Karpas-422 (cell line): ENCODE results near the gene SAMD10. TPM values are rescaled to one million over a fixed set of nuclear protein-coding genes. Genes with fewer than 3 reads are reported as not detected.

Source experiments
- DNase-seq: peaks from one replicate; pipeline ENCODE4 v3.0.0-alpha.2; 2015
- H2AFZ ChIP-seq: fragments of 200-600 bp; sonication (generic); 2 replicates; pipeline ENCODE4 v1.6.1; 2014; ENCODE audit warnings: antibody characterized with exemption, low read length, mixed read lengths
- H3K27ac ChIP-seq: fragments of 200-600 bp; sonication (generic); 2 replicates; pipeline ENCODE4 v1.5.1; 2014; ENCODE audit warnings: mild to moderate bottlenecking, low read length, moderate library complexity
- H3K27me3 ChIP-seq: fragments of 200-600 bp; sonication (generic); 2 replicates; pipeline ENCODE4 v1.6.1; 2014; ENCODE audit warnings: low read length, mixed read lengths
- H3K36me3 ChIP-seq: fragments of 200-600 bp; sonication (generic); 2 replicates; pipeline ENCODE4 v1.6.1; 2014; ENCODE audit warnings: low read length, mixed read lengths; ENCODE audit not compliant: insufficient read depth
- H3K4me1 ChIP-seq: fragments of 200-600 bp; sonication (generic); 2 replicates; pipeline ENCODE4 v1.6.1; 2014; ENCODE audit warnings: mild to moderate bottlenecking, low read length, mixed read lengths
- H3K4me2 ChIP-seq: fragments of 200-600 bp; sonication (generic); 2 replicates; pipeline ENCODE4 v1.6.1; 2014; ENCODE audit warnings: low read length, low read depth, mild to moderate bottlenecking; ENCODE audit not compliant: poor library complexity, severe bottlenecking
- H3K4me3 ChIP-seq: fragments of 200-600 bp; sonication (generic); 2 replicates; pipeline ENCODE4 v1.5.1; 2014; ENCODE audit warnings: mild to moderate bottlenecking, antibody characterized with exemption, low read length, mixed read lengths
- H3K79me2 ChIP-seq: fragments of 200-600 bp; sonication (generic); 2 replicates; pipeline ENCODE4 v1.6.1; 2014; ENCODE audit warnings: mild to moderate bottlenecking, low read length, mixed read lengths
- H3K9ac ChIP-seq: fragments of 200-600 bp; sonication (generic); 2 replicates; pipeline ENCODE4 v1.6.0; 2014; ENCODE audit warnings: low read length
- H3K9me2 ChIP-seq: fragments of 200-600 bp; sonication (generic), shearing (Covaris generic); replicated peaks from 2 replicates; pipeline ENCODE4 v1.6.0; 2014; ENCODE audit warnings: mild to moderate bottlenecking, low read length, moderate library complexity; ENCODE audit not compliant: insufficient read depth
- H3K9me3 ChIP-seq: fragments of 300-700, 200-600 bp; sonication (generic); 2 replicates; pipeline ENCODE4 v1.6.1; 2014; ENCODE audit warnings: low read length, mixed read lengths
- H4K20me1 ChIP-seq: fragments of 200-600 bp; sonication (generic); 2 replicates; pipeline ENCODE4 v1.6.1; 2014; ENCODE audit warnings: mild to moderate bottlenecking, antibody characterized with exemption, low read length, low read depth; ENCODE audit not compliant: insufficient read depth
- total RNA-seq: library from RNA; depleted of rRNA; stranded (reverse); fragments of >200 nt; shearing (Covaris generic); gene quantifications from 2 replicates; pipeline ENCODE4 v1.2.3, GENCODE V29; 2014; ENCODE audit warnings: low replicate concordance; rRNA removed

The SAMD10 gene
- 11.7 and 13.0 TPM in 2 replicates for total RNA-seq

DNA sequence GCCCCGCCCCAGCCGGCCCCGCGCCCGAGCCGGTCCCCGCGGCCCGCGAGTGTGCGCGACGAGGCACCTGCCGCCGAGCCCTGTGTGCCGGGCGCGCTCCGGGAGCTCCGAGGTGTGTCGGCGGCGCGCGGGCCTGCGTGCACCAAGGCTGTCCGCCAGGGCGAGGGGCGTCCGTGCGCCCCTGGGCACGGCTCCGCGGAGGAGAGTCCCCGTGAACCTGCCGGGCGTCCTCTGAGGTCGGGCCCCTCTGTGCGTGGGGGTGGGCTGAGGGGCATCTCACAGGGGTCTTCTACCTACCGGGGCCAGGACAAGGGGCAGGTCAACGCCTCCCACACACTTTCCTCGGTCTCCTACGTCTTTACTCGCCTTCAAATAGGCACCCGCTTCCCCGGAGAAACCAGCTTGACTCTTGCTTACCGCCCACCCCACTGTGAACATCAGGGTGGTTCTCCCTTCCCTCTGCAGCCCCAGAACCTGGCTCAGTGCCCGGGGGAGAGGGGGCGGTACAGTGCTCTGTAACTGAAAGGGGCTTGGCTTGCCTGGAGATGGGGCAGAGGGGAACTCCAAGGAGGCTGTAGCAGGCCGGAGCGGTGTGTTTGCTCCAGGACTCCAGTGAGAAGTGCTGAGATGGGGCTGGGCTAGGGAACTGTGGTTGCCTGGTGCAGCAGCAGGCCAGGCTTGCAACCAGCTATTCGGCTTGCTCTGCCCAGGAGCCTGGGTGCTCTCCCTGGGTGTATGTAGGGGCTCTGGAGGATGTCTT, at the start of gene SAMD10:
SAMD10 (minus strand) TSS at position 86 of the 760 bp plus-strand sequence. CDS start 175 bp downstream, outside the sequence.
- Histone ChIP-seq H3K9me3 (no peaks in the 10 kb centered on the region), H3K4me3 (peak within 1 kb of the TSS; percentile 99), H4K20me1 (0 out of 2 replicates have a peak, but pooled peaks cover 3% of the 10 kb centered on the region), H3K36me3 (peaks cover 5% of the 10 kb centered on the region; the same call in 1 of the 2 replicates), H2AFZ (peak within 1 kb of the TSS; percentile 94), H3K4me1 (peaks cover 35% of the 10 kb centered on the region), H3K79me2 (peaks cover 30% of the 10 kb centered on the region), H3K9me2 (no peaks in the 10 kb centered on the region), H3K27me3 (no peaks in the 10 kb centered on the region), H3K9ac (peak within 1 kb of the TSS; percentile 92), H3K4me2 (peak within 1 kb of the TSS; percentile 66), H3K27ac (peak within 1 kb of the TSS; percentile 74)
- peak; percentile 90 for DNase-seq

DNA sequence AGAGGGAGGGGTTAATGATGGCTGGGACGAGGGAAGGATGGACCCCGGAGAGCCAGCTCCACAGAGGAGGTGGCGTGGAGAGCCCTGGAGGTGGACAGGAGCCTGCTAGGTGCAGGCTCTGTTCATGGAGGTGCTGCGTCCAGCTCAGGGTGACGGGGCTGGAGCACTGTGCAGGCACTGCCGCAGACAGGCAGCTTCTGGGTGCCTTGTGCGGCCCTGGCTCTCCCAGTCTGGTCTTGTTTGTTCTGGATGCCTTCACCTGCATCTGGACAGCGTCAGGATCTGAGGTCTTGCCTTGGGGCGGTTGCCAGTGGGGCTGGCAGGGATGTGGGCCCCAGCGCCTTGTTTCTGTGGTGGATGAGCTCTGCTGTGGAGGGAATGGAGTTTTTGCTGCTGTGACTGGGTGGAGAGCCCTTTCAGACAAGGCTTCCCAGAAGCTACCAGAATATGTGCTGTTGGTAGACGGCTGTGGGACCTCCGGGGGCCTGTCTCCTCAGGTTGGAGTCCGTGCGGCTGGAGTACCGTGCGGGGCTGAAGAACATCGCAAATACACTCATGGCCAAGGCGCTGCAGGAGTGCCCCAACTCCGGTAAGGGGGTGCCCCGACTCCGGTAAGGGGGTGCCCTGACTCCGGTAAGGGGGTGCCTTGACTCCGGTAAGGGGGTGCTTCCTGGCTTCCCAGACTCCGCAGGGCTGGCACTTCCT, 48.7 kb upstream of the SAMD10 start:
- Histone ChIP-seq H4K20me1 (no peaks in the 10 kb centered on the region), H3K27ac (no peak overlapping the region), H3K9me3 (no peaks in the 10 kb centered on the region), H3K36me3 (peaks cover 10% of the 10 kb centered on the region), H3K9ac (no peak overlapping the region), H2AFZ (no peak overlapping the region), H3K9me2 (no peaks in the 10 kb centered on the region), H3K4me3 (no peak overlapping the region), H3K4me2 (no peak overlapping the region), H3K79me2 (no peaks in the 10 kb centered on the region), H3K27me3 (no peaks in the 10 kb centered on the region), H3K4me1 (no peaks in the 10 kb centered on the region)
- no peak for DNase-seq

DNA sequence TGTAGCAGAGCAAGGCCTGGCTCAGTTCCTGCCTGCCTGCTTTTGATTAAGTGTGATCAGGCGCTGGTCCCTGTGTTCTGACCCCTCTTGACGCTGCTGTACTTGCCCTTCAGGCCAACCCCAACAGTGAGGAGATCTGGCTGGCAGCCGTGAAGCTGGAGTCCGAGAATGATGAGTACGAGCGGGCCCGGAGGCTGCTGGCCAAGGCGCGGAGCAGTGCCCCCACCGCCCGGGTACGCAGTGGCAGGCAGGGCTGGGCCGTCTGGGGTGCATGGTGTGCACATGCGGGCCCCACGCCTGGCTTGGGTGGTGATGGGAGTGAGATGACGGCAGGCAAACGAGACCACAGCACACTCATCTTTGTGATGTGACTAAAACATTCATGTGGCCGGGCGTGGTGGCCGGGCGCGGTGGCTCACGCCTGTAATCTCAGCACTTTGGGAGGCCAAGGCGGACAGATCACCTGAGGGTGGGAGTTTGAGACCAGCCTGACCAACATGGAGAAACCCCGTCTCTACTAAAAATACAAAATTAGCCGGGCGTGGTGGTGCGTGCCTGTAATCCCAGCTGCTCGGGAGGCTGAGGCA, 46.5 kb upstream of the SAMD10 start:
- H3K9me3 ChIP-seq = no peaks in the 10 kb centered on the region
- H3K79me2 ChIP-seq = no peaks in the 10 kb centered on the region
- no peak overlapping the region for H3K4me3 ChIP-seq
- H3K27me3 ChIP-seq = no peaks in the 10 kb centered on the region
- H2AFZ ChIP-seq = no peak overlapping the region
- no peak overlapping the region for H3K9ac ChIP-seq
- no peak for DNase-seq
- no peaks in the 10 kb centered on the region for H3K9me2 ChIP-seq
- no peaks in the 10 kb centered on the region for H4K20me1 ChIP-seq
- peaks cover 17% of the 10 kb centered on the region for H3K36me3 ChIP-seq
- H3K4me1 ChIP-seq = no peaks in the 10 kb centered on the region
- H3K27ac ChIP-seq = no peak overlapping the region
- no peak overlapping the region for H3K4me2 ChIP-seq

DNA sequence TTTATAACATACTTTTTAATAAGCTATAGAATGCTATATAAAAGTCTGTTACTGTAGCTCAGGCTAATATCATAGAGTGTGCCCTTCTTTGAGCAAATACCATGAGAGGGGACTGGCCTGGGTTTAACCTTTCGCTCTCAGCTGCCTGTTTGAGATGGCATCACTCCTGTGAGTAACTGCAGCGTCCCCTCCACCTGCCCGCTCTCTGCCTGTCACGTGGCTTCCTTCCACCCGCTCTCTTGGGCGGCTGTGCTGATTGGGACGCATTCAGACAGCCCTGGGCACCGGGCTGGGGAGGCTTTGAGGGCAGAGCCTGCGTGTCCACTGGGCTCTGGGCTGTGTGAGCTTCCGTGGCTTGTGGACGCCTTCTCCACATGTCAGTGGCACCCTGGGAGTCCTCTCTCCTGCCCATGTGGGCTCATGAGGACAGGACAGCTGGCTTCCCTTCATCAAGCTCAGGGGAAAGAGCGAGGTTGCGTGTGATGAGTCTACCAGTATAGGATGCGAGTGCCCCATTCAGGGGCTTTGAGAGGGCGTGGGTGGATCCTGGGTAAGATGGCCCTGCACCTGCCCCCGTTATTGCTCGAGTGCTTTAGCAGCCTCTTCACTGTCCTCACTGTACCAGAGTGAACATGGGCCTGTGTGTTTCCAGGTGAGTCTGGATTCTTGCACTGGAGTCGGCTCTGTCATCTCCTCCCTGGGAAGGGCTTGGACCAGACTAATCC, 45.8 kb upstream of the SAMD10 start:
- Histone ChIP-seq H3K9me2 (no peaks in the 10 kb centered on the region), H3K79me2 (no peaks in the 10 kb centered on the region), H3K4me3 (no peak overlapping the region), H3K27ac (no peak overlapping the region), H2AFZ (no peak overlapping the region), H3K9ac (no peak overlapping the region), H3K4me2 (no peak overlapping the region), H3K9me3 (no peaks in the 10 kb centered on the region), H3K4me1 (no peaks in the 10 kb centered on the region), H4K20me1 (no peaks in the 10 kb centered on the region), H3K36me3 (peaks cover 18% of the 10 kb centered on the region), H3K27me3 (no peaks in the 10 kb centered on the region)
- no peak for DNase-seq

DNA sequence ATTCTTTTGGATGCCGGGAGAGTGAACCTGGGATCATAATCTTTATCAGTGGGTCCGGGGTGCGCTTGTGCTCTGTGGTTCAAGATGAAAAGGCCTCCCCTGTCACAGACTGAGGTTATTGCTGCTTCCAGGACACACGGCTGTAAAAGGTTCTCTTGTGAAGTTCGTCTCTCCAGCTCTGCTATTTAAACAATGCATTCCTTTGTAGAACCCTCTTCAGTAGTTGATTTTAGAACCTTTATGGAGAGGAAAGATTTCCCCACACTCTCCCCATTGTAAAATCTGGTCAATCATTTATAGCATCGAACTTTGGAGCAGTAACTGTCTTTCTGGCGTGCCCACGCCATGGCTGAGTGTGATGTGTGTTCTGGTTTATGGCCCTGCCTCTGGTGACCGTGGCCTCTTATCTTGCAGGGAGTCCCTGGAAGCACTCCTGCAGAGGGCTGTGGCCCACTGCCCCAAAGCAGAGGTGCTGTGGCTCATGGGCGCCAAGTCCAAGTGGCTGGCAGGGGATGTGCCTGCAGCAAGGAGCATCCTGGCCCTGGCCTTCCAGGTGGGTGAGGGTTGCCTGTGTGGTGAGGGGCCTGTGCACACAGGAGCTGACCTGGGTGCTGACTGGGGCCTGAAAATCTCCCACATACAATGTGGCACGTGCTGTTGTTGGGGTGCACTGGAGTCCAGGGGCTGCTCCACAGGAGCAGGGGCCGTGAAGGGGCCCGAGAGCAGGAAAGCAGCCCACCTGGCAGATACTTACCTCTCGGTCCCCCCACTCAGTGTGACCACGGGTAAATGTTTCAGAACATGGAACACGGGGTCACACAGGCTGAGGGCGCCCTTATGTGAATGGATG, 44.9 kb upstream of the SAMD10 start:
- H3K27me3 ChIP-seq = no peaks in the 10 kb centered on the region
- no peak overlapping the region for H3K27ac ChIP-seq
- H4K20me1 ChIP-seq = no peaks in the 10 kb centered on the region
- no peaks in the 10 kb centered on the region for H3K79me2 ChIP-seq
- DNase-seq = no peak
- peaks cover 18% of the 10 kb centered on the region for H3K36me3 ChIP-seq
- H3K9ac ChIP-seq = no peak overlapping the region
- no peaks in the 10 kb centered on the region for H3K9me2 ChIP-seq
- H3K4me1 ChIP-seq = no peaks in the 10 kb centered on the region
- H3K9me3 ChIP-seq = no peaks in the 10 kb centered on the region
- no peak overlapping the region for H3K4me2 ChIP-seq
- no peak overlapping the region for H3K4me3 ChIP-seq
- H2AFZ ChIP-seq = no peak overlapping the region

DNA sequence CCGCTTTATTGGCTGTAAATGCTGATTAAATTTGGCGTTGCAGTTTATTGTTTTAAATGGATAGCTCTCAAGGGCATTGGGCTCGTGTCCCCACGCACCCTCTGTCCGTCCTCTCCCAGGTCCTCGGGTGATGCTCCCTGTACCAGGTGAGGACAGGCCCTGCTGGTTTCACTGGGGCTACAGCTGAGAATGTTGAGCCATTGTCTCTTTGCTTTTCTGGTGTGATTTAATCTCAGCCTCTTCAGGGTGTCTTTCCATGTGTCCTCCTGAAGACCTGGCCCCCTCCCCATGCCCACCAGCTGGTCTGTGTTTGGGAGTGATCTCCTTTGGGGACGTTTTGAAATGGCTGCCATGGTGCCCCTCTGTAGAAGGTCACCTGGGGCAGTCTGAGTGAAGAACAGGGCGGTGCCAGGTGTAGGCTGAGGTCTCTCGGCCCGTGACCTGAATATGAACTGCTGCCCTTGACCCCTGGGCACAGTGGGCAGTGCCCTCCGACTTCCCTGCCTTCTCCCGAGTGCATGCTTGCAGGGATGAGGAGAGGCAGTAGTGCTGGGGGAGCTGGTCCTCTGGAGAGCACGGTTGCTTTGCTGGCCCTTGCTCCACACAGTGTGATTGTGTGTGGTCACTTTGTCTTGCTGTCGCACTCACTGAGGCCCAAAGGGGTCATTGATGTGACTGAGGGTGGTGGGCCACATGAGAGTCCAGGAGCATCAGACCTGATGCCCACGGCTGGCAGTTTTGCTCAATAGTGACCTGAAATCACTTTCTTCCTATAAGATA, 44.1 kb upstream of the SAMD10 start:
- Histone ChIP-seq H4K20me1 (no peaks in the 10 kb centered on the region), H3K9me2 (no peaks in the 10 kb centered on the region), H3K27ac (no peak overlapping the region), H3K4me1 (no peaks in the 10 kb centered on the region), H3K79me2 (no peaks in the 10 kb centered on the region), H3K9ac (no peak overlapping the region), H3K27me3 (no peaks in the 10 kb centered on the region), H3K4me3 (no peak overlapping the region), H2AFZ (no peak overlapping the region), H3K4me2 (no peak overlapping the region), H3K36me3 (peaks cover 18% of the 10 kb centered on the region), H3K9me3 (no peaks in the 10 kb centered on the region)
- DNase-seq = no peak
